Measurements from ENCODE around the gene TREH. TPM values are rescaled to one million over a fixed set of nuclear protein-coding genes. Genes with fewer than 3 reads are reported as not detected.

TREH gene
- polyA plus RNA-seq, 1 of the 3 experiments (the other 2 are of a cell fraction) = not detected

DNA sequence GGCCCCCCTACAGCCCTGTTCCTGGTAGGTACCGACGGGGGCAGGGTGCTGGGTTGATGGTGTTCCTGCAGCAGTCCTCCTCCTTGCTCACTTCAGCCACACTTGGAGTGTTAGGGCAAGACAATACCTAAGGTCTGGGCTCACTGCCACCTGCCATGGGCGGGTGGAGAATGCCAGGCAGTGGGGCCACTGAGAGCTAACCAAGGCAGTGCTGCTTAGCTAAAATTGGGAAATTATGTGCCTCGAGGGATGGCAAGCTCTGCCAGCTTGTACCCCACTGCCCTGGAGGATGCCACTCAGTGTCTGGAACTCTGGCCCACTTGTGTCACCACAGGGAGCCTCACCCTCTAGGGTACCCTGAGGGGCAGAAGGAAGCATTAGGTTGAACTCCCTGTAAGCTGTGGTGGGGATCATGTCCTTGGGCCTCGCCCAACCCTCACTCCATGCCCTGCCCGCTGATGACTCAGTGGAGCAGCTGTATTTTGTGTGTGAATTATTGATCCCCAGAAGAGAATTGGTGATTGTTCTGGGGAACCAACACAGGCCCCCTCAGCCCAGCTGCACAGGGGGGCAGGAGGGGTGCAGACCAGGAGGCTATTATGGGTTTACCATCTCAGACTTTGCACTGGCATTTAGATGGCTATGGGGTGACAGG, 54.3 kb downstream of the TREH start:
- peaks cover 67% of the 10 kb centered on the region for H4K20me1 ChIP-seq (ENCODE audit: insufficient read depth)
- peaks cover 46 to 47% of the 10 kb centered on the region in 2 experiments for H3K36me3 ChIP-seq (replicated peaks in 1 of 2; ENCODE audit: control insufficient read depth in 1 of 2, insufficient read depth in 2 of 2, low read length in 1 of 2)
- ChIA-PET CTCF (interaction anchor here (1.1 to 8.1 kb wide), 3 partner anchors 20 to 34 kb away, joined by 3 to 63 read pairs (median 45); partner anchors contain the start of gene PHLDB1), POLR2A (interaction anchor here (0.7 kb wide), 1 partner anchor 12 kb away, joined by 3 read pairs; no protein-coding TSS in a partner anchor)
- no peak overlapping the region for H3K9ac ChIP-seq
- H3K79me2 ChIP-seq (ENCODE audit: insufficient read depth) = peaks cover 98% of the 10 kb centered on the region
- DNase-seq = no peak
- peaks cover 26% of the 10 kb centered on the region for H3F3A ChIP-seq (replicated peaks; ENCODE audit: insufficient read depth)
- WGBS (ENCODE audit: low lambda C conversion rate) = 87% methylated on average over 4 of the region's 6 CpGs
- H3K4me3 ChIP-seq (ENCODE audit: low read depth in 2 of 2, low read length in 1 of 2) = no peak overlapping the region
- peak overlapping the region in 1 of 2 experiments; percentile 73; a peak in 2 of 4 replicates for H3K27ac ChIP-seq (ENCODE audit: low read depth in 2 of 2, low read length in 1 of 2)
- no peak overlapping the region for H2AFZ ChIP-seq (ENCODE audit: low read depth)
- no peaks in the 10 kb centered on the region for H3K27me3 ChIP-seq (ENCODE audit: insufficient read depth)
- H3K4me2 ChIP-seq = no peak overlapping the region; the same call in 1 of the 2 replicates
- peaks cover 17 to 46% of the 10 kb centered on the region in 2 experiments; a peak in 3 of 4 replicates for H3K4me1 ChIP-seq (ENCODE audit: control insufficient read depth in 1 of 2, insufficient read depth in 2 of 2, low read depth in 1 of 2, low read length in 1 of 2)
- H3K9me3 ChIP-seq = no peaks in the 10 kb centered on the region
- H3K9me2 ChIP-seq = no peaks in the 10 kb centered on the region
- TF ChIP-seq MXI1 (IDR thresholded peaks at IDR 0.05; ENCODE audit: low read depth, low read length) (no peak), SIN3A (IDR thresholded peaks at IDR 0.05; ENCODE audit: borderline replicate concordance, low read depth, low read length) (no peak), TAF1 (IDR thresholded peaks at IDR 0.05; ENCODE audit: borderline replicate concordance, low read depth, low read length) (no peak)

DNA sequence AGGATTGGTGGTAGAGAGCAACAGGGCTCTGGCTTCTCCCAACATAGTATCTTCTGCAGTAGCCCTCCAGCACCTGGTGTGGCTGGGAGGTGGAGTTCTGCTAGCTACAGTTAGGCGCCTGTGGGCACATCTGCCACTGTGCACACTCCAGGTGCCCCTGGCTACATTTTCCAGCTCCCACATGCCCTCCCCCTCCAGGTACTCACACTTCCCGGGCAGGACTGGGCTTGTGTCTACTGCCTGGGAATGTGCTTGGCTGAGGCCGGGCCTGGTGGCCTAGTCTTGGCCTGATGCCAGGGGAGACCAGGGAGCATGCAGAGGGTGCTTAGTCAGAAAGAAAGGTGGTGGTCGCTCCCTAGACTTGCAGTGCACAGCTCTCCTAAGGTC, 56.2 kb downstream of the TREH start:
- CTCF ChIA-PET = interaction anchor here (0.9 to 8.1 kb wide), 6 partner anchors 18 to 715 kb away, joined by 3 to 63 read pairs (median 14); partner anchors contain the start of gene PHLDB1
- 0% methylated on average over 3 of the region's 4 CpGs for WGBS (ENCODE audit: low lambda C conversion rate)
- peak overlapping the region; percentile 79 to 95 for H3K4me3 ChIP-seq (ENCODE audit: low read depth in 2 of 2, low read length in 1 of 2)
- H3K9ac ChIP-seq = peak overlapping the region; percentile 86
- H3K27me3 ChIP-seq (ENCODE audit: insufficient read depth) = no peaks in the 10 kb centered on the region
- peak; percentile 78 for DNase-seq
- H3K4me1 ChIP-seq (ENCODE audit: control insufficient read depth in 1 of 2, insufficient read depth in 2 of 2, low read depth in 1 of 2, low read length in 1 of 2) = peaks cover 31 to 59% of the 10 kb centered on the region in 2 experiments
- peaks cover 48% of the 10 kb centered on the region for H4K20me1 ChIP-seq (ENCODE audit: insufficient read depth)
- POLR2A ChIA-PET = interaction anchor here (0.8 to 3.1 kb wide), 4 partner anchors 9 to 166 kb away, joined by 3 to 30 read pairs (median 5); no protein-coding TSS in a partner anchor
- H3K27ac ChIP-seq (ENCODE audit: low read depth in 2 of 2, low read length in 1 of 2) = peak overlapping the region; percentile 97 to 100
- peaks cover 82% of the 10 kb centered on the region for H3K79me2 ChIP-seq (ENCODE audit: insufficient read depth)
- H3K36me3 ChIP-seq (replicated peaks in 1 of 2; ENCODE audit: control insufficient read depth in 1 of 2, insufficient read depth in 2 of 2, low read length in 1 of 2) = peaks cover 30 to 37% of the 10 kb centered on the region in 2 experiments
- no peaks in the 10 kb centered on the region for H3K9me2 ChIP-seq
- no peak overlapping the region for H2AFZ ChIP-seq (ENCODE audit: low read depth)
- peak overlapping the region; percentile 100 for H3K4me2 ChIP-seq
- no peaks in the 10 kb centered on the region for H3K9me3 ChIP-seq
- peaks cover 44% of the 10 kb centered on the region for H3F3A ChIP-seq (replicated peaks; ENCODE audit: insufficient read depth)
- TF ChIP-seq, protein P1, sequence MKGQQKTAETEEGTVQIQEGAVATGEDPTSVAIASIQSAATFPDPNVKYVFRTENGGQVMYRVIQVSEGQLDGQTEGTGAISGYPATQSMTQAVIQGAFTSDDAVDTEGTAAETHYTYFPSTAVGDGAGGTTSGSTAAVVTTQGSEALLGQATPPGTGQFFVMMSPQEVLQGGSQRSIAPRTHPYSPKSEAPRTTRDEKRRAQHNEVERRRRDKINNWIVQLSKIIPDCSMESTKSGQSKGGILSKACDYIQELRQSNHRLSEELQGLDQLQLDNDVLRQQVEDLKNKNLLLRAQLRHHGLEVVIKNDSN (IDR thresholded peaks at IDR 0.05; ENCODE audit: borderline replicate concordance, low read depth) = no peak
- TF ChIP-seq CHD2 (IDR thresholded peaks at IDR 0.05; ENCODE audit: low read length, partially characterized antibody) (peak; percentile 35), TCF12 (IDR thresholded peaks at IDR 0.05) (0 out of 2 replicates have a peak, but pooled peaks have one; percentile 28), SIN3A (IDR thresholded peaks at IDR 0.05; ENCODE audit: borderline replicate concordance, low read depth, low read length) (no peak; the same call in 1 of the 2 replicates), FOXM1 (IDR thresholded peaks at IDR 0.05; ENCODE audit: low read depth) (no peak), EZH2phosphoT487 (IDR thresholded peaks at IDR 0.05; ENCODE audit: borderline replicate concordance, low read depth) (no peak), MXI1 (IDR thresholded peaks at IDR 0.05; ENCODE audit: low read depth, low read length) (peak; percentile 23; the same call in 1 of the 2 replicates), MEF2A (IDR thresholded peaks at IDR 0.05; ENCODE audit: borderline replicate concordance, low read depth) (no peak), POLR2AphosphoS5 (IDR thresholded peaks at IDR 0.05; ENCODE audit: low read depth, low read length) (no peak), NFIC (IDR thresholded peaks at IDR 0.05; ENCODE audit: borderline replicate concordance) (peak; percentile 88), FOXJ3 (CRISPR knock-in tag; IDR thresholded peaks at IDR 0.05) (no peak), EP300 (IDR thresholded peaks at IDR 0.05; ENCODE audit: borderline replicate concordance in 1 of 2, low read depth in 1 of 2, low read length in 1 of 2) (peak in 1 of 2 experiments; percentile 6; a peak in 1 of 4 replicates), GATA2 (CRISPR knock-in tag; IDR thresholded peaks at IDR 0.05) (no peak), RAD21 (IDR thresholded peaks at IDR 0.05; ENCODE audit: low read length) (no peak), SMC3 (IDR thresholded peaks at IDR 0.05; ENCODE audit: low read depth, low read length) (no peak), RFX5 (IDR thresholded peaks at IDR 0.05; ENCODE audit: low read length) (no peak), NRF1 (IDR thresholded peaks at IDR 0.05; ENCODE audit: low read depth, low read length) (no peak)
- TF ChIP-seq, protein P2, sequence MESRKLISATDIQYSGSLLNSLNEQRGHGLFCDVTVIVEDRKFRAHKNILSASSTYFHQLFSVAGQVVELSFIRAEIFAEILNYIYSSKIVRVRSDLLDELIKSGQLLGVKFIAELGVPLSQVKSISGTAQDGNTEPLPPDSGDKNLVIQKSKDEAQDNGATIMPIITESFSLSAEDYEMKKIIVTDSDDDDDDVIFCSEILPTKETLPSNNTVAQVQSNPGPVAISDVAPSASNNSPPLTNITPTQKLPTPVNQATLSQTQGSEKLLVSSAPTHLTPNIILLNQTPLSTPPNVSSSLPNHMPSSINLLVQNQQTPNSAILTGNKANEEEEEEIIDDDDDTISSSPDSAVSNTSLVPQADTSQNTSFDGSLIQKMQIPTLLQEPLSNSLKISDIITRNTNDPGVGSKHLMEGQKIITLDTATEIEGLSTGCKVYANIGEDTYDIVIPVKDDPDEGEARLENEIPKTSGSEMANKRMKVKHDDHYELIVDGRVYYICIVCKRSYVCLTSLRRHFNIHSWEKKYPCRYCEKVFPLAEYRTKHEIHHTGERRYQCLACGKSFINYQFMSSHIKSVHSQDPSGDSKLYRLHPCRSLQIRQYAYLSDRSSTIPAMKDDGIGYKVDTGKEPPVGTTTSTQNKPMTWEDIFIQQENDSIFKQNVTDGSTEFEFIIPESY (IDR thresholded peaks at IDR 0.05; ENCODE audit: borderline replicate concordance, low read depth) = no peak
- TF ChIP-seq, protein P3, sequence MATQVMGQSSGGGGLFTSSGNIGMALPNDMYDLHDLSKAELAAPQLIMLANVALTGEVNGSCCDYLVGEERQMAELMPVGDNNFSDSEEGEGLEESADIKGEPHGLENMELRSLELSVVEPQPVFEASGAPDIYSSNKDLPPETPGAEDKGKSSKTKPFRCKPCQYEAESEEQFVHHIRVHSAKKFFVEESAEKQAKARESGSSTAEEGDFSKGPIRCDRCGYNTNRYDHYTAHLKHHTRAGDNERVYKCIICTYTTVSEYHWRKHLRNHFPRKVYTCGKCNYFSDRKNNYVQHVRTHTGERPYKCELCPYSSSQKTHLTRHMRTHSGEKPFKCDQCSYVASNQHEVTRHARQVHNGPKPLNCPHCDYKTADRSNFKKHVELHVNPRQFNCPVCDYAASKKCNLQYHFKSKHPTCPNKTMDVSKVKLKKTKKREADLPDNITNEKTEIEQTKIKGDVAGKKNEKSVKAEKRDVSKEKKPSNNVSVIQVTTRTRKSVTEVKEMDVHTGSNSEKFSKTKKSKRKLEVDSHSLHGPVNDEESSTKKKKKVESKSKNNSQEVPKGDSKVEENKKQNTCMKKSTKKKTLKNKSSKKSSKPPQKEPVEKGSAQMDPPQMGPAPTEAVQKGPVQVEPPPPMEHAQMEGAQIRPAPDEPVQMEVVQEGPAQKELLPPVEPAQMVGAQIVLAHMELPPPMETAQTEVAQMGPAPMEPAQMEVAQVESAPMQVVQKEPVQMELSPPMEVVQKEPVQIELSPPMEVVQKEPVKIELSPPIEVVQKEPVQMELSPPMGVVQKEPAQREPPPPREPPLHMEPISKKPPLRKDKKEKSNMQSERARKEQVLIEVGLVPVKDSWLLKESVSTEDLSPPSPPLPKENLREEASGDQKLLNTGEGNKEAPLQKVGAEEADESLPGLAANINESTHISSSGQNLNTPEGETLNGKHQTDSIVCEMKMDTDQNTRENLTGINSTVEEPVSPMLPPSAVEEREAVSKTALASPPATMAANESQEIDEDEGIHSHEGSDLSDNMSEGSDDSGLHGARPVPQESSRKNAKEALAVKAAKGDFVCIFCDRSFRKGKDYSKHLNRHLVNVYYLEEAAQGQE (IDR thresholded peaks at IDR 0.05; ENCODE audit: low read depth, low read length) = no peak

Data from SK-N-SH (cell line).